ENCODE measurements around the gene SLC12A9.

- TF ChIP-seq, protein P1, sequence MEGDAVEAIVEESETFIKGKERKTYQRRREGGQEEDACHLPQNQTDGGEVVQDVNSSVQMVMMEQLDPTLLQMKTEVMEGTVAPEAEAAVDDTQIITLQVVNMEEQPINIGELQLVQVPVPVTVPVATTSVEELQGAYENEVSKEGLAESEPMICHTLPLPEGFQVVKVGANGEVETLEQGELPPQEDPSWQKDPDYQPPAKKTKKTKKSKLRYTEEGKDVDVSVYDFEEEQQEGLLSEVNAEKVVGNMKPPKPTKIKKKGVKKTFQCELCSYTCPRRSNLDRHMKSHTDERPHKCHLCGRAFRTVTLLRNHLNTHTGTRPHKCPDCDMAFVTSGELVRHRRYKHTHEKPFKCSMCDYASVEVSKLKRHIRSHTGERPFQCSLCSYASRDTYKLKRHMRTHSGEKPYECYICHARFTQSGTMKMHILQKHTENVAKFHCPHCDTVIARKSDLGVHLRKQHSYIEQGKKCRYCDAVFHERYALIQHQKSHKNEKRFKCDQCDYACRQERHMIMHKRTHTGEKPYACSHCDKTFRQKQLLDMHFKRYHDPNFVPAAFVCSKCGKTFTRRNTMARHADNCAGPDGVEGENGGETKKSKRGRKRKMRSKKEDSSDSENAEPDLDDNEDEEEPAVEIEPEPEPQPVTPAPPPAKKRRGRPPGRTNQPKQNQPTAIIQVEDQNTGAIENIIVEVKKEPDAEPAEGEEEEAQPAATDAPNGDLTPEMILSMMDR (IDR thresholded peaks at IDR 0.05; ENCODE audit: insufficient read depth, low read depth, low read length), result no peak
- no peak for TF ChIP-seq EZH2 (IDR thresholded peaks at IDR 0.05; ENCODE audit: insufficient read depth, low read length)
These were observed 27.9 kb upstream of the SLC12A9 start for GRCh38 chr7:100824499-100825214.

All from astrocyte (in vitro differentiated cells and primary cell).